ENCODE results near the gene CDCA4.

CDCA4 gene

DNA sequence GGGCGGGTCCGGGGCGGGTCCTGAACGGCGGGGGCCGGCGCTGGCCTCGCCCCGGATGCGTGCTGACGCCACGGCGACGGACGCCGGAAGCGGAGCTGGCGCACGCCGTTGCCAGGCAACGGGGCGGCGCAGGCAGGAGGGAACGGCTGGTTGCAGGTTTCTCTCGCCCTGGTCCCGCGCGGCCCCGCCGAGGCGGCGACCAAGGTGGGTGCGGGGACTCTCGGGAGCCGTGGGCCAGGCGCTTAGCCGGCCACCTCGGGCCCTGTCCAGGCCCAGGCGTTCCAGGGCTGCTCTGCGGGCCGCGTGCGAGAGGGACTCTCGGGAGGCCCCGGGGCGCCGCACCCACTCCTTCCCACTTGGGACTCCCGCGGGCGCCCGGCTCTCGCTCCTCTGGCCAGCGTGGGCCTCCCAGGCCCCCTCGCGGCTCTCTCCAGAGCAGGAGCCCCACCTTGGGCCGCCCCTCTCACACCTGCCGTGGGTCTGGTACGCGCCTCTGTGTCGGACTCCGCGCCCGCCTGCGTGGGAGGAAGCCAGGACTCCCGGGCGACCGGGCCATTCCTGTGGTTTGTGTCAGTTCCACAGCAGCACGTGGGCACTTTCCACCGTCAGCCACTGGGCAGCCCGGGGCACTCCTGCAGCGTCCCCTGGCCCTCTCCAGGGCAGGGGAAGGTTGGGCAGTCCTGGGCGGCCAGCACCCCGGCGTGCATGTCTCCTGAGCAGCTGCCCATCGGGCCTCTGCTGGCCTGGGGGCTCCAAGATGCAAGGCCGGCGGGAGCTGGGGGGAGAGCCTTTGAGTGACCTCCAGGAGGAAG lies 35.0 kb downstream of the CDCA4 start, which contains the start of gene CLBA1:
Gene CLBA1, plus strand, starts transcription at position 114 of the 812 bp plus-strand sequence. Its CDS starts 644 bp downstream, at position 758.
- H3K4me3 ChIP-seq (ENCODE audit: low read length), result peak within 1 kb of the TSS; percentile 67
- DNase-seq (ENCODE audit: low read depth), result peak; percentile 54
- TF ChIP-seq, protein P1, sequence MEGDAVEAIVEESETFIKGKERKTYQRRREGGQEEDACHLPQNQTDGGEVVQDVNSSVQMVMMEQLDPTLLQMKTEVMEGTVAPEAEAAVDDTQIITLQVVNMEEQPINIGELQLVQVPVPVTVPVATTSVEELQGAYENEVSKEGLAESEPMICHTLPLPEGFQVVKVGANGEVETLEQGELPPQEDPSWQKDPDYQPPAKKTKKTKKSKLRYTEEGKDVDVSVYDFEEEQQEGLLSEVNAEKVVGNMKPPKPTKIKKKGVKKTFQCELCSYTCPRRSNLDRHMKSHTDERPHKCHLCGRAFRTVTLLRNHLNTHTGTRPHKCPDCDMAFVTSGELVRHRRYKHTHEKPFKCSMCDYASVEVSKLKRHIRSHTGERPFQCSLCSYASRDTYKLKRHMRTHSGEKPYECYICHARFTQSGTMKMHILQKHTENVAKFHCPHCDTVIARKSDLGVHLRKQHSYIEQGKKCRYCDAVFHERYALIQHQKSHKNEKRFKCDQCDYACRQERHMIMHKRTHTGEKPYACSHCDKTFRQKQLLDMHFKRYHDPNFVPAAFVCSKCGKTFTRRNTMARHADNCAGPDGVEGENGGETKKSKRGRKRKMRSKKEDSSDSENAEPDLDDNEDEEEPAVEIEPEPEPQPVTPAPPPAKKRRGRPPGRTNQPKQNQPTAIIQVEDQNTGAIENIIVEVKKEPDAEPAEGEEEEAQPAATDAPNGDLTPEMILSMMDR (conservative IDR thresholded peaks at IDR 0.05; ENCODE audit: low read depth, low read length), result no peak

DNA sequence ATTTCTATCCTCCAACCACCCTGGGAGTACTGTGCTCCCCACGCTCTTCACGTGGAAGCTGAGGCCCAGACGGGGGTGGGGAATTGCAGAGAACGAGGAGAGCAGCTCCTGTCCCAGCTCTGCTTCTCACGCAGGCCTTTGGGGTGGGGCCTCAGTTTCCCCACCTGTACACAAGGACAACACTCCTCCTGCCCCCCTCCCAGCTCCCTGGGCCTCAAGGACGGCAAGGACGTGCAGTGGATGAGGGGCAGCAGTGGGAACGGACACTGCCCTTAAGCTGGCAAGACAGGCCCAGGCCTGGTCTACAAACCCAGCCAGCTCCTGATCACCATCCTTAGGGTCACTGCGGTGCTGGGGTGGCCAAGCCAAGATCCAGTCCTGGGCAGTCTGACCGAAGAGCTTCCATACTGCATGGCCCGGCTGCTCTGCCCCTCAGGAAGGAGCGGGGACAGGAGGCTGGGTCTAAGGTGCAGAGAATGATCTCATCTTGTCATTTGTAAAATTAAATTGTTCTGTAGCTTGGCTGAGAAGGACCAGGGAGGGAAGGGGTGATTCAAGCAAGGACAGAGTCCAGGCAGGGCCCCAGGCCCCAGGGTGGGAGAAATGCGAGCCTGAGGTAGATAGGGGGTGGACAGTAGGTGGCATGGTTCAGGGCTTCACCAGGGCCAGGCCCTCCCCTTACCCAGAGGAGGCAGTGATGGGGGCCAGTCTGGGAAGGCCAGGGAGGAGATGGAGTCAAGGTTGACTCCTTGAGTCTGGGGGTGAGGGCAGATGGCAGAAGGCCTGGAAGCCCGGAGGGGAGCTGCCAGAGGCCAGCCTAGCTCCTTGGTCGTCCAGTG lies 36.6 kb downstream of the CDCA4 start:
- TF ChIP-seq, protein P1 (conservative IDR thresholded peaks at IDR 0.05; ENCODE audit: low read depth, low read length), result no peak
- no peak overlapping the region for H3K4me3 ChIP-seq (ENCODE audit: low read length)
- DNase-seq (ENCODE audit: low read depth), result no peak

DNA sequence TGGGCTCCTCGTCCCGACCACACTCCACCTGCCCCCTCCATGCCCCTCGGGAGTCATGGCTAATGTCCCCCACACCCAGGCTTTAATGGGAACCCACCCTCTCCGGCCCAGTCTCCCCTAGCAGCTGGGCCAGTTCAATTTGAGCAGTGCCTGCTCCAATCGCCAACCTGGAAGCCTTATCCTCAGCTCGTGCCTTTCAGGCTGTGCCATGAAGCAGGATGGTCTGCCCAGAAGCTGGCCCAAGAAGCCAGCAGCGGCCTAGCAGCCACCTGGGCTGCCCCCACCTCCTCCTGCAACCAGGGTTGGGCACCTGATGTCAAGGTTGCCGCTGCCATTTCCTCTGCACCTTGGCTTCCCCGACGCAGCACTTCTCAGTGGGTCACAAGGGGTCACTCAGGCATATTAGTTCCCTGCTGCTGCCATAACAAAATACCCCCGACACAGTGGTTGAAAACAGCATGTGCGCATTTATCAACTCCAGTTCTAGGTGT lies 37.6 kb downstream of the CDCA4 start:
- no peak overlapping the region for H3K4me3 ChIP-seq (ENCODE audit: low read length)
- TF ChIP-seq, protein P1 (conservative IDR thresholded peaks at IDR 0.05; ENCODE audit: low read depth, low read length), result no peak
- no peak for DNase-seq (ENCODE audit: low read depth)

DNA sequence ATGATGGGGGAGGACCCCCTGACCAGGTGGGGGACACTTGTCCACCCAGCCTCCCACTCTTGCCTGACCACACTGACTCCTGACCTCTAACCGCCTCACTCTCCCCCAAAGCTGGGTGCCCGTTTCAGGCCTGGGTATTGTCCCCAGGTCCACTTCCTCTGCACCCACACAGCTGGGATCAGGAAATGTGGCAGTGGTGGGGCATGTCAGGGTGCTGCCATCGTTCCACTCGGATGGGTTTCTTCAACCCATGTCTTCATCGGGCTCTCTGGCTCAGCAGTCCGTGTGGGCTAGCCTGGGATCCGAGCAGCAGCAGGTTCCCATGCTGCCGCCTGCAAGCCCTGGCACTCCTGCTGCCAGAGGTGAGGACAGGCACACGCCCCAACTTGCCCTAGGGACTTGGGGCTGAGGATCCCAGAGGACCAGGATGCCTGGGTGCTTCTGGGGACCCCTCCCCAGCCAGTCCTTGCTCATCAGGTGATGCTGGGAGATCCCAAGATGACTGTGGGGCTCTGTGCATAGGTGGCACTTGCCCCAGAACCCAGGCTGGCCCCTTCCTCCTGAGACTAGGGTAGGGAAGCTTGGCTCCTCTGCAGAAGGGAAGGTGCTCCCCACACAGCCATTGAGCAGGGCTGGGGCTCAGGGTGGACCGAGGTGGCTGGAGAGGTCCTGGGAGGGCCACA lies 38.2 kb downstream of the CDCA4 start:
- DNase-seq (ENCODE audit: low read depth), result no peak
- TF ChIP-seq, protein P1 (conservative IDR thresholded peaks at IDR 0.05; ENCODE audit: low read depth, low read length), result no peak
- no peak overlapping the region for H3K4me3 ChIP-seq (ENCODE audit: low read length)

DNA sequence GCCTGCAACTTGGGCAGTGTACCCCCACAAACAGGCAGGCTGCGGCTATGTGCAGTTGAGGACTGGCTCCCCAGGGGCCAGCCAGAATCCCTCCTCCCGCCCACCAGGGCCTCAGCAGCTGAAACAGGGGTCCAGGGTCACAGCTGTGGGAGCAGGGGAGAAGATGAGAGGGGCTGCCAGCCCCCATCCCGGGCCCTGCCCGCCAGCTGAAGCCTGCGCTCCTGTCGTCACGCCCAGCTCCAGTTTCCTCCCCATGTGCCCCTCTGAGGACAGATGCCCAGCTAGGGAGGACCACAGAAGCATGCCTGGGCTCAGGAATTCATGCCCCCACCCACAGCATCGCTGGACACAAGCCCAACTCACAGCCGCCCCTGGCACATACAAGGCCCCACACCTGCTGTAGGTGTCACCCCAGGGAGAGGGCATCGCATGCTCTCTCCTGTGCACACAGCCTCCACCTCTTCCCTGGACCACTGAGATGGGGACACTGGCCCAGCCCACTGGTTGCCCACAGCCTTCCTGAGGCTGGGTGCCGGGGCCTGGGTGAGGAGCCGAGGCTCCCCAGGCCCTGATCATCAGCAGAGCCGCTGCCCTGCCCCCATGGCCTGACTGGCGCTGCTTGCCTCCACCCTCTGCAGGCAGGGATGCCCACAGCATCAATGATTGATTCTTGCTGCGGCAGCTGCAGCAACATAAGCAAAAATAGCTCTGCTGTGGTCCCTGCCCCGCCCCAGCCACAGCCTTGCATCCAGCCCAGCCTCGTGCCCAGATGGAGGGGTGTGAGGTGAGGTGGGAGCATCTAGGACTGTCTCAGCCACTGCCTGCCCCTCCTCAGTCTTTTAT lies 39.0 kb downstream of the CDCA4 start:
- DNase-seq (ENCODE audit: low read depth), result no peak
- TF ChIP-seq, protein P1 (conservative IDR thresholded peaks at IDR 0.05; ENCODE audit: low read depth, low read length), result no peak
- no peak overlapping the region for H3K4me3 ChIP-seq (ENCODE audit: low read length)

Data from retinal pigment epithelial cell (primary cell).